ENCODE measurements around the gene PKNOX2.

GRCh38 chr11:125155100-125155444 is 9.5 kb upstream of the PKNOX2 start:
- TF ChIP-seq CTCF (IDR thresholded peaks at IDR 0.05; ENCODE audit: low read depth, low read length): no peak
- no peak for TF ChIP-seq EZH2phosphoT487 (IDR thresholded peaks at IDR 0.05; ENCODE audit: low read depth)
